Duodenal mucosa (tissue), 2 donors: ENCODE measurements around the gene COA5.

Experiments
- H3K27ac ChIP-seq: one replicate; pipeline ENCODE4 v1.7.0; 2013; ENCODE audit warnings: low read depth, low read length
- H3K27me3 ChIP-seq, 2 donors: one replicate each; pipeline ENCODE4 v1.7.0; 2013; ENCODE audit warnings: low read length in 2 of 2, control low read depth in 1 of 2; ENCODE audit not compliant: insufficient read depth in 2 of 2, control insufficient read depth in 1 of 2
- H3K36me3 ChIP-seq, 2 donors: one replicate each; pipeline ENCODE4 v1.7.0; 2013; ENCODE audit warnings: low read length in 2 of 2, control low read depth in 1 of 2; ENCODE audit not compliant: insufficient read depth in 2 of 2, control insufficient read depth in 1 of 2
- H3K4me1 ChIP-seq, 2 donors: one replicate each; pipeline ENCODE4 v1.7.0; 2013; ENCODE audit warnings: low read length in 2 of 2, control low read depth in 1 of 2; ENCODE audit not compliant: insufficient read depth in 2 of 2, control insufficient read depth in 1 of 2
- H3K4me3 ChIP-seq, 2 donors: one replicate each; pipeline ENCODE4 v1.7.0; 2013; ENCODE audit warnings: low read length in 2 of 2, low read depth in 1 of 2
- H3K9ac ChIP-seq, 2 donors: one replicate each; pipeline ENCODE4 v1.7.0; 2013; ENCODE audit warnings: low read length in 2 of 2, low read depth in 1 of 2
- H3K9me3 ChIP-seq, 2 donors: one replicate each; pipeline ENCODE4 v1.7.0; 2013; ENCODE audit warnings: low read length in 2 of 2, control low read depth in 1 of 2; ENCODE audit not compliant: control insufficient read depth in 1 of 2

The COA5 gene

DNA sequence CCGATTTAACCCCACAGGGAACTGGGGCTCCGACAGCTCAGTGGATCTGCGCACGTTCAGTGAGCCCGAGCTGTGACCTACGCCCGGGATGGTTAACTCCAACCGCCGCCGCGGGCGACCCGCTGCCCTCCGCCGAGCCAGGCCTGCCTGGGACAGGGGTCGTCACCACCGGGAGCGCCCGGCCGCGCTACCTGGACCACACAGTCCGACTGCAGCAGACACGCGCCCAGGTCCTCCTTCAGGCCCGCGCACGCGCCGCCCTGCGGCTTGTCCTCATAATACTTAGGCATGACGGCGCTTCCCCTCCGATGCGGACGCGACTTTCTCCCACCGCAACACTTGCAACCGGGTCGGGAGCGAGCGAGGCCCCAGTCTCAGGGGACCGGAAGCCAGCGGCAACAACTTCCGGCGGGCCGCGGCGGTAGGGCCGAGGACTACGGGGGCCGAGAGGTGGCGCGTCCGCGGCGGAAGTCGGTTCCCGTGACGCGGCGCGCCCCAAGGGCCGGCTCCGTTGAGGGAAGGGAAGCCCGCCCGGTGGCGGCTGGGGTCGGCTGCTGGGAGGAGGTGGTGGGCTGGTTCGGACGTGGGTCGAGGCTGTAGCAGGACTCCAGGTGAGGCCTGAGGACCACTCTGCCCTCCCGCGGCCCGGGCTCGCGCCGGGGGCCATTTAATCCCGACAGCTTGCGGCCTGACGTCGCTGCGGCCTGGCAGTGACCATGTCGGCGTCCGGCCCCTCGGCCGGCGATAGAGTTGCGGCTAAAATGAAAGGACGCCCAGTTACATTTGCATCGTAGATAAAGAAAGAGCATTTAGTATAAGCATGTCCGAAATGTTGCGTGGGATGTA, at the start of gene COA5, which contains the start of gene UNC50:
Gene COA5, minus strand, starts transcription at position 397 of the 846 bp plus-strand sequence. Its CDS starts 107 bp downstream, at position 290.
Gene UNC50, plus strand, starts transcription at position 474 of the 846 bp plus-strand sequence. CDS start 1,171 bp downstream, outside the sequence.
- H3K9ac ChIP-seq = peak within 1 kb of the TSS; percentile 93 to 97
- no peaks in the 10 kb centered on the region for H3K27me3 ChIP-seq
- H3K27ac ChIP-seq = peak within 1 kb of the TSS; percentile 93
- peak within 1 kb of the TSS; percentile 93 to 96 for H3K4me3 ChIP-seq
- no peaks in the 10 kb centered on the region for H3K9me3 ChIP-seq
- peaks cover 6 to 23% of the 10 kb centered on the region in 2 donors for H3K36me3 ChIP-seq
- peaks cover 34% of the 10 kb centered on the region in 2 donors for H3K4me1 ChIP-seq

DNA sequence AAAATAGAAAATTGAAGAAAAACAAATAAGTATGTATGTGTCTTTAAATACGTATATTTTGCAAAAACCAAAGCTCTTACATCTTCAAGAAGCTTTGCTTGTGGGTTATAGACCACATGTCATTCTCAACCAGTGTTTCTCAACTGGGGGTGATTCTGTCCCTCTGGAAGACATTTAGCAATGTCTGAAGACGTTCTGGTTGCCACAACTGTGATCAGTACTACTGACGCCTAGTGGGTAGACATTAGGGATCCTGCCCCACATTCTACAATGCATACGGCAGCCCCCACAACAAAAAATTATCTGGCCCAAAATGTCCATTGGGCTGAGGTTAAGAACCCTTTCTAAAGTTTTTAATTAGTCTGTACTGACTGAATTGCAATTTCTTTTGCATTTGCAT, 48.5 kb upstream of the COA5 start:
- H3K4me1 ChIP-seq = no peaks in the 10 kb centered on the region
- peaks cover 7 to 39% of the 10 kb centered on the region in 2 donors for H3K36me3 ChIP-seq
- no peaks in the 10 kb centered on the region for H3K27me3 ChIP-seq
- no peak overlapping the region for H3K4me3 ChIP-seq
- no peak overlapping the region for H3K27ac ChIP-seq
- no peak overlapping the region for H3K9ac ChIP-seq
- no peaks in the 10 kb centered on the region for H3K9me3 ChIP-seq

DNA sequence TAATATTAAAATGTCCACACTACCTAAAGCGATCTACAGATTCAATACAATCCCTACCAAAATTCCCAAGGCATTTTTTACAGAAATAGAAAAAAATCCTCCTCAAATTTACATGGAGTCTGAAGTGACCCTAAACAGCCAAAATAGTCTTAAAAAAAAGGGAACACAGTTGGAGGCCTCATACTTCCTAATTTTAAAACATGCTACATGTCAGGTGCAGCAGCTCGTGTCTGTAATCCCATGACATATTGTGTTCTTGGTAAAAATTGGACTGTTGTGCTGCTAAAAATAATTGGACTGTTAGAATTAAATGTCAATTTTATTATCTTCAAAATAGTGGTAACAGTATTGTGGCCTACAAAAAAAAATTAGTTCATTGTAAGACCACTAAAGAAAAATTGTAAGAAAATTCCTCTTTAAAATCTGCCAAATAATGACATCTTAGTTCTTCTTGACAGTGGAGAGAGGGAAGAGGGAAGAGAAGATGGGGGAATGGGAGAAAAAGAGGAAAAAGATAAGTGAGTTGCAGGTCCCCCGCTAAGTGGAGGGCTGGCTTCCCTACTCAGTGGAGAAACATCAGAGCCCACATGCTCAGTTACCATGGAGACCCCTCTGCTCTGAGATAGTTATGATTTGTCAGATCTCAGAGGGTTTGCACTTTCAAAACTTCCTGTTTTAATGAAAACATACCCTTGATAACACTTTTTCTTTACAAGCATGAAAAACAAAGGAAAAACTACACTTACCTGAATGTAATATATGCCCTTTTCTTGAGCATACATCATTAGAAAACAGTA, 46.6 kb upstream of the COA5 start:
- Histone ChIP-seq H3K36me3 (peaks cover 7 to 24% of the 10 kb centered on the region in 2 donors), H3K4me1 (peaks cover 0 to 2% of the 10 kb centered on the region in 2 donors), H3K27me3 (no peaks in the 10 kb centered on the region), H3K9ac (no peak overlapping the region), H3K4me3 (no peak overlapping the region), H3K27ac (no peak overlapping the region), H3K9me3 (no peaks in the 10 kb centered on the region)

DNA sequence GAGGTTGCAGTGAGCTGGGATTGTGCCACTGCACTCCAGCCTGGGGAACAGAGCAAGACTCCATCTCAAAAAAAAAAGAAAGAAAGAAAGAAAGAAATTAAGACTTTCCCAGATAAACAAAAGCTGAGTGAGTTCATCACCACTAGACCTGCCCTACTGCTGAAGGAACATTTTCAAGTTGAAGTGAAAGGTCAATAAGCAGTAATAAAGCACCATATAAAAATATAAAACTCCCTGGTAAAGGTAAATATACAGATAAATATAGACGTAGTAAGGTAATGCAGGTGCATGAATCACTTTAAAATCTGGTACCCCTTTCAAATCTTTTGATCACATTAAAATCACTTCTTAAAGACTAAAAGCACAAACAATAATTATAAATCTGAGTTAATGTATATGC, 42.7 kb upstream of the COA5 start:
- H3K4me1 ChIP-seq = peaks cover 0 to 6% of the 10 kb centered on the region in 2 donors
- no peaks in the 10 kb centered on the region for H3K9me3 ChIP-seq
- peaks cover 10 to 42% of the 10 kb centered on the region in 2 donors for H3K36me3 ChIP-seq
- H3K27me3 ChIP-seq = no peaks in the 10 kb centered on the region
- no peak overlapping the region for H3K4me3 ChIP-seq
- no peak overlapping the region for H3K27ac ChIP-seq
- no peak overlapping the region for H3K9ac ChIP-seq

DNA sequence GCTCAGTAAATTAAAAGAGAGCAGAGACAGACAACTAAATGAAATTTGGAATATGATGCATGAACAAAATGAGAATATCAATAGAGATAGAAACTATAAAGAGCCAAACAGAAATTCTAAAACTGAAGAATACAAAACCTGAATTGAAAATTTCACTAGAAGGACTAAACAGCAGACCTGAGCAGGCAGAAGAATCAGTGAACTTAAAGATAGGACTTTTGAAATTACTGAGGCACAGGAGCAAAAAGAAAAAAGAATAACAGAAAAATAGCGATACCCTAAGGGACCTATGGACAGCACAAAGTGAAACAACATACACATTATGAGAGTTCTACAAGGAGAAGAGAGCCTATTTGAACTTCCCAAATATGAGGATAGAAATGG, 41.7 kb upstream of the COA5 start:
- Histone ChIP-seq H3K4me1 (peaks cover 0 to 6% of the 10 kb centered on the region in 2 donors), H3K36me3 (peaks cover 13 to 42% of the 10 kb centered on the region in 2 donors), H3K4me3 (no peak overlapping the region), H3K27ac (no peak overlapping the region), H3K9ac (no peak overlapping the region), H3K27me3 (no peaks in the 10 kb centered on the region), H3K9me3 (no peaks in the 10 kb centered on the region)

- no peaks in the 10 kb centered on the region for H3K27me3 ChIP-seq
- H3K4me1 ChIP-seq = peaks cover 0 to 6% of the 10 kb centered on the region in 2 donors
- H3K27ac ChIP-seq = no peak overlapping the region
- H3K4me3 ChIP-seq = no peak overlapping the region
- H3K36me3 ChIP-seq = peaks cover 13 to 42% of the 10 kb centered on the region in 2 donors
- H3K9me3 ChIP-seq = no peaks in the 10 kb centered on the region
- no peak overlapping the region for H3K9ac ChIP-seq
These were observed 41.1 kb upstream of the COA5 start for GRCh38 chr2:98649135-98649991.

DNA sequence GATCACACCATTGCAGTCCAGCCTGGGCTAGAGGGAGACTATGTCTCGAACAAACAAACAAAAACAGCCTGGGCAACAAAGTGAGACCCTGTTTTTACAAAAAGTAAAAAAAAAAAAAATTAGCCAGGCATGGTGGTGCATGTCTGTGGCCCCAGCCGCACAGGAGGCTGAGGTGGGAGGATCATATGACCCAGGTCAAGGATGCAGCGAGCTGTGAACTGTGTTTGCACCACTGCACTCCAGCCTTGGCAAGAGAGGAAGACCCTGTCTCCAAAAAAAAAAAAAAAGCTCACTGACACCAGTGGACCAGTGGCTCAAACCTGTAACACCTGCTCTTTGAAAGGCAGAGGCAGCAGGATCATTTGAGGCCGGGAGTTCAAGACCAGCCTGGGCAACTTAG, 40.1 kb upstream of the COA5 start:
- Histone ChIP-seq H3K27ac (no peak overlapping the region), H3K9me3 (no peaks in the 10 kb centered on the region), H3K9ac (no peak overlapping the region), H3K27me3 (no peaks in the 10 kb centered on the region), H3K4me1 (peaks cover 0 to 6% of the 10 kb centered on the region in 2 donors), H3K4me3 (no peak overlapping the region), H3K36me3 (peaks cover 19 to 45% of the 10 kb centered on the region in 2 donors)

DNA sequence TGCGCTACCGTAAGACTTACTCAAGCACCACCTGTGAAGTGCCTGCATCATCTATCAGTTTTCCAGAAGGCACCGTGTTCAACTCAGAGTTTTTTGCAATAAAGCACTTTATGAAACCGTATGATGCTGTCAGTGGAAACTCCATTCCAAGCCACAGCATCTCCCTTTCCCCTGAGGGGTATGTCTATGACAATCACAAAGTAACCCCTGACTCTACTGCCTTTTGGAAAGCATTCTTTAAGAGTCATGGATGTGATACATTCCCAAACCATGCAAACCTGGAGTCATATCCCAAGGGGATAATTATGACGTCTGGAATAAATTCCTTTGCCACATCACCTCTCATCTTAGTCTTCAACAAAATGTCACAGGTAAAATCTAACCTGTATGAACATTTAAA, 39.3 kb upstream of the COA5 start:
- Histone ChIP-seq H3K27ac (no peak overlapping the region), H3K4me3 (no peak overlapping the region), H3K36me3 (peaks cover 27 to 52% of the 10 kb centered on the region in 2 donors), H3K4me1 (peaks cover 0 to 6% of the 10 kb centered on the region in 2 donors), H3K9me3 (no peaks in the 10 kb centered on the region), H3K27me3 (no peaks in the 10 kb centered on the region), H3K9ac (no peak overlapping the region)

DNA sequence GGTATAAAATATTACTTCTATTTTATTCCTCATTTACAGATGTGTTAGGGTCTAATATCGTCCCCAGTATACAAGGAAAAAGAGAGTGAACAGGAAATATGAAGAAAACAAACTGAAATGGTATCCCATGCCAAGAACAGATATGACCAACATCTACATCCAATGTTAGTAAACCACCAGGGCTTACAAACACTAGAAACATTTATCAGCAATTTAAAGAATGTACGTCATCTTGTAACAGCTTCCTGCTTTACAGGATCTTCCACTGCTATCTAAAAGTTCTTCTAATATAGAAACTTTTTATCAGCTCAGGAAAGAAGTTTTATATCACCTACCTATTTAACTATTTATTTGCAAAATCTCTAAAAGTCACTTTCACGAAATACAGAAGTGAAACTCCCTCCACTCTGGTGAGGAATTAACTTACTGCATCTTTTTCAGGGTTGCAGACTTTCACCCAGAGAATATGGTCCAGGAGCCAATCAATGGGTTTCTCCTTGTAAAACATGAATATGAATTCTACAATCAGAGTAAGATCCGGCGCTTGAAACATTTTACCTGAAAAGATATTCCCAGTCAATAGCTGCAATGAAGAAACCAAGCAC, 35.3 kb upstream of the COA5 start:
- no peak overlapping the region for H3K4me3 ChIP-seq
- H3K36me3 ChIP-seq = peaks cover 41 to 71% of the 10 kb centered on the region in 2 donors
- H3K27ac ChIP-seq = no peak overlapping the region
- no peaks in the 10 kb centered on the region for H3K4me1 ChIP-seq
- no peaks in the 10 kb centered on the region for H3K27me3 ChIP-seq
- H3K9ac ChIP-seq = no peak overlapping the region
- H3K9me3 ChIP-seq = no peaks in the 10 kb centered on the region
